ENCODE data around the gene SLC52A1. TPM values are rescaled to one million over a fixed set of nuclear protein-coding genes. Genes with fewer than 3 reads are reported as not detected.

The SLC52A1 gene
- total and polyA plus RNA-seq, 2 of the 13 experiments (the other 11 are each of a cell fraction or from before 2014, with no cell fraction given): 0.03 to 0.13 TPM

DNA sequence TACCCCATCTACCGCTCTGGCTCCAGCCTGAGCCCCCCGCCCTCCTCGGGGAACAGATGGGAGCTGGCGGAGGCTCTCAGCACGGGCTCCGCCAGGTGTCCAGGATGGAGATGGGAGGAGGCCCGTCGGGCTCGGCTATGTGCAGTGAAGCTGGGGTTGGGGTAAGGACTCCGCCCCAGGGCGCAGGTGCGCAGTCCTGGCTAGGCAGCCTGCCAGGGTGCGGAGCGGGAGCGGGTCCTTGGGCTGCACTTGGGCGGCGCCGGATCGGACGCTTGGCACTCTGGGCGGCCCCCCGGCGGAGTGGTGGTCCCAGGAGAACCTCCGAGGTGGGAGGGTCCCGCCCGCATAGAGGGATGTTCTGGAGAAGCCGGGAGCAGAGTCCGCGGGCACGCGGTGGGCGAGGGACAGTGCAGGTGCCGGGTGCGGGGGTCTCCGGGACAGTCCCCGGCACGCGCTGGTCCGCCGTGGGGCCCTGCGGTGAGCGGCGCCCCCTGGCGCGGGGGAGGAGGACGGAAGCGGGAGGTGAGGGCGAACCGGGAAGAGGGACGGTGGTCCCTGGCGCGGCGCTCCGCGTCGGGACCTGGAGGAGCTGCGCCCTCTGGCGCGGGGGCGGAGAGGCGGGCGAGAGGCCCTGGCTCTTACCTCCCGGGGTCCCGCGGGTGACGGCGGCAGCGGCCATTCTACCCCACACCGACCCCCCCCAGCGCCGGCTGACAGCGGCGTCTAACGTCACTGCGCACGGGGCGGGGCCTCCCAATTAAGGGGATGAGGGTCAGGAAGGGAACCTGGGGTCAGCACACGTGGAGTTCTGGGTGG lies 48.1 kb downstream of the SLC52A1 start, which contains the start of gene CAMTA2 (continued):
- TF ChIP-seq ZSCAN12 (CRISPR knock-in tag; IDR thresholded peaks at IDR 0.05) (0 out of 2 replicates have a peak, but pooled peaks have one; percentile 25), FOXA1 (IDR thresholded peaks at IDR 0.05) (no peak), FOXA1 (CRISPR knock-in tag; IDR thresholded peaks at IDR 0.05) (no peak), ARNT (IDR thresholded peaks at IDR 0.05) (no peak), ZMYM2 (CRISPR knock-in tag; IDR thresholded peaks at IDR 0.05) (peak; percentile 87), ZNF331 (CRISPR knock-in tag; IDR thresholded peaks at IDR 0.05) (0 out of 2 replicates have a peak, but pooled peaks have one; percentile 67), ZNF75D (CRISPR knock-in tag; IDR thresholded peaks at IDR 0.05; ENCODE audit: borderline replicate concordance) (no peak), CHCHD3 (CRISPR knock-in tag; IDR thresholded peaks at IDR 0.05) (no peak; the same call in 1 of the 2 replicates), NR3C1 (CRISPR knock-in tag; IDR thresholded peaks at IDR 0.05) (no peak), FOXM1 (CRISPR knock-in tag; IDR thresholded peaks at IDR 0.05) (no peak), MYC (CRISPR knock-in tag; IDR thresholded peaks at IDR 0.05; ENCODE audit: borderline replicate concordance) (peak; percentile 76), SRSF9 (IDR thresholded peaks at IDR 0.05; ENCODE audit: borderline replicate concordance, insufficient read depth, low read depth, low read length, poor library complexity, severe bottlenecking) (no peak), YEATS2 (CRISPR knock-in tag; IDR thresholded peaks at IDR 0.05; ENCODE audit: borderline replicate concordance) (peak; percentile 58; the same call in 1 of the 2 replicates), ZNF101 (CRISPR knock-in tag; IDR thresholded peaks at IDR 0.05; ENCODE audit: borderline replicate concordance, low read depth) (no peak), ZNF569 (CRISPR knock-in tag; IDR thresholded peaks at IDR 0.05; ENCODE audit: borderline replicate concordance) (no peak)
- TF ChIP-seq, protein P1, sequence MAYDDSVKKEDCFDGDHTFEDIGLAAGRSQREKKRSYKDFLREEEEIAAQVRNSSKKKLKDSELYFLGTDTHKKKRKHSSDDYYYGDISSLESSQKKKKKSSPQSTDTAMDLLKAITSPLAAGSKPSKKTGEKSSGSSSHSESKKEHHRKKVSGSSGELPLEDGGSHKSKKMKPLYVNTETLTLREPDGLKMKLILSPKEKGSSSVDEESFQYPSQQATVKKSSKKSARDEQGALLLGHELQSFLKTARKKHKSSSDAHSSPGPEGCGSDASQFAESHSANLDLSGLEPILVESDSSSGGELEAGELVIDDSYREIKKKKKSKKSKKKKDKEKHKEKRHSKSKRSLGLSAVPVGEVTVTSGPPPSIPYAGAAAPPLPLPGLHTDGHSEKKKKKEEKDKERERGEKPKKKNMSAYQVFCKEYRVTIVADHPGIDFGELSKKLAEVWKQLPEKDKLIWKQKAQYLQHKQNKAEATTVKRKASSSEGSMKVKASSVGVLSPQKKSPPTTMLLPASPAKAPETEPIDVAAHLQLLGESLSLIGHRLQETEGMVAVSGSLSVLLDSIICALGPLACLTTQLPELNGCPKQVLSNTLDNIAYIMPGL (CRISPR knock-in tag; IDR thresholded peaks at IDR 0.05; ENCODE audit: borderline replicate concordance in 1 of 2, low read depth in 1 of 2): peak; percentile 99
- TF ChIP-seq, protein P2, sequence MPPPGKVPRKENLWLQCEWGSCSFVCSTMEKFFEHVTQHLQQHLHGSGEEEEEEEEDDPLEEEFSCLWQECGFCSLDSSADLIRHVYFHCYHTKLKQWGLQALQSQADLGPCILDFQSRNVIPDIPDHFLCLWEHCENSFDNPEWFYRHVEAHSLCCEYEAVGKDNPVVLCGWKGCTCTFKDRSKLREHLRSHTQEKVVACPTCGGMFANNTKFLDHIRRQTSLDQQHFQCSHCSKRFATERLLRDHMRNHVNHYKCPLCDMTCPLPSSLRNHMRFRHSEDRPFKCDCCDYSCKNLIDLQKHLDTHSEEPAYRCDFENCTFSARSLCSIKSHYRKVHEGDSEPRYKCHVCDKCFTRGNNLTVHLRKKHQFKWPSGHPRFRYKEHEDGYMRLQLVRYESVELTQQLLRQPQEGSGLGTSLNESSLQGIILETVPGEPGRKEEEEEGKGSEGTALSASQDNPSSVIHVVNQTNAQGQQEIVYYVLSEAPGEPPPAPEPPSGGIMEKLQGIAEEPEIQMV (CRISPR knock-in tag; IDR thresholded peaks at IDR 0.05; ENCODE audit: low read depth): no peak; the same call in 1 of the 2 replicates
- TF ChIP-seq, protein P3, sequence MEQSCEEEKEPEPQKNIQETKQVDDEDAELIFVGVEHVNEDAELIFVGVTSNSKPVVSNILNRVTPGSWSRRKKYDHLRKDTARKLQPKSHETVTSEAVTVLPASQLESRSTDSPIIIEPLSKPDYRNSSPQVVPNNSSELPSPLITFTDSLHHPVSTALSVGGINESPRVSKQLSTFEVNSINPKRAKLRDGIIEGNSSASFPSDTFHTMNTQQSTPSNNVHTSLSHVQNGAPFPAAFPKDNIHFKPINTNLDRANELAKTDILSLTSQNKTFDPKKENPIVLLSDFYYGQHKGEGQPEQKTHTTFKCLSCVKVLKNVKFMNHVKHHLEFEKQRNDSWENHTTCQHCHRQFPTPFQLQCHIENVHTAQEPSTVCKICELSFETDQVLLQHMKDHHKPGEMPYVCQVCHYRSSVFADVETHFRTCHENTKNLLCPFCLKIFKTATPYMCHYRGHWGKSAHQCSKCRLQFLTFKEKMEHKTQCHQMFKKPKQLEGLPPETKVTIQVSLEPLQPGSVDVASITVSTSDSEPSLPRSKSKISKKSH (CRISPR knock-in tag; IDR thresholded peaks at IDR 0.05; ENCODE audit: borderline replicate concordance): no peak
- TF ChIP-seq, protein P4, sequence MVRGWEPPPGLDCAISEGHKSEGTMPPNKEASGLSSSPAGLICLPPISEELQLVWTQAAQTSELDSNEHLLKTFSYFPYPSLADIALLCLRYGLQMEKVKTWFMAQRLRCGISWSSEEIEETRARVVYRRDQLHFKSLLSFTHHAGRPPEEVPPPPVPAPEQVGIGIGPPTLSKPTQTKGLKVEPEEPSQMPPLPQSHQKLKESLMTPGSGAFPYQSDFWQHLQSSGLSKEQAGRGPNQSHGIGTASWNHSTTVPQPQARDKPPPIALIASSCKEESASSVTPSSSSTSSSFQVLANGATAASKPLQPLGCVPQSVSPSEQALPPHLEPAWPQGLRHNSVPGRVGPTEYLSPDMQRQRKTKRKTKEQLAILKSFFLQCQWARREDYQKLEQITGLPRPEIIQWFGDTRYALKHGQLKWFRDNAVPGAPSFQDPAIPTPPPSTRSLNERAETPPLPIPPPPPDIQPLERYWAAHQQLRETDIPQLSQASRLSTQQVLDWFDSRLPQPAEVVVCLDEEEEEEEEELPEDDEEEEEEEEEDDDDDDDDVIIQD (CRISPR knock-in tag; IDR thresholded peaks at IDR 0.05; ENCODE audit: low read depth): peak; percentile 31; the same call in 1 of the 2 replicates
- TF ChIP-seq, protein P5, sequence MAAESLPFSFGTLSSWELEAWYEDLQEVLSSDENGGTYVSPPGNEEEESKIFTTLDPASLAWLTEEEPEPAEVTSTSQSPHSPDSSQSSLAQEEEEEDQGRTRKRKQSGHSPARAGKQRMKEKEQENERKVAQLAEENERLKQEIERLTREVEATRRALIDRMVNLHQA (CRISPR knock-in tag; IDR thresholded peaks at IDR 0.05): no peak
- TF ChIP-seq, protein P6, sequence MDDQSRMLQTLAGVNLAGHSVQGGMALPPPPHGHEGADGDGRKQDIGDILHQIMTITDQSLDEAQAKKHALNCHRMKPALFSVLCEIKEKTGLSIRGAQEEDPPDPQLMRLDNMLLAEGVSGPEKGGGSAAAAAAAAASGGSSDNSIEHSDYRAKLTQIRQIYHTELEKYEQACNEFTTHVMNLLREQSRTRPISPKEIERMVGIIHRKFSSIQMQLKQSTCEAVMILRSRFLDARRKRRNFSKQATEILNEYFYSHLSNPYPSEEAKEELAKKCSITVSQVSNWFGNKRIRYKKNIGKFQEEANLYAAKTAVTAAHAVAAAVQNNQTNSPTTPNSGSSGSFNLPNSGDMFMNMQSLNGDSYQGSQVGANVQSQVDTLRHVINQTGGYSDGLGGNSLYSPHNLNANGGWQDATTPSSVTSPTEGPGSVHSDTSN (CRISPR knock-in tag; IDR thresholded peaks at IDR 0.05; ENCODE audit: borderline replicate concordance): no peak

All from HepG2 (cell line).